ENCODE measurements around the gene FILIP1.

FILIP1 gene

DNA sequence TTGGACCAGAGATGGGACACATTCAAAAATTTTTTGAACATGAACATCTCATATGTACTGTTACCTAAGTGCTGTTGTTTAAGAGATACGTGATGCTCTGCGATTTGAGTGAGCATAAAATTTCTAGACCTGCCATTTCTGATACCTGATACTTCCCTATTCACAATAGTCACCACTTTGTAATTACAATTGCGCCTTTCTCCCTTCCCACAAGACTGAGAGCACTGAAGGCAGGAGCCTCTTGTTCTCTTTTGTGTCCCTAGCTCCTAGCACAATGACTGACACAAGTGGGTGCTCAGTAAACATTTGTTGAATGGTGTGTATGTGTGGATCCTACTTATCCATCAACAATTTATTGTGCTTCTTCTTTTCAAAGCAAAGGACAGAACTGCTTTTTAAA, 116.2 kb downstream of the FILIP1 start:
- DNase-seq: no peak

DNA sequence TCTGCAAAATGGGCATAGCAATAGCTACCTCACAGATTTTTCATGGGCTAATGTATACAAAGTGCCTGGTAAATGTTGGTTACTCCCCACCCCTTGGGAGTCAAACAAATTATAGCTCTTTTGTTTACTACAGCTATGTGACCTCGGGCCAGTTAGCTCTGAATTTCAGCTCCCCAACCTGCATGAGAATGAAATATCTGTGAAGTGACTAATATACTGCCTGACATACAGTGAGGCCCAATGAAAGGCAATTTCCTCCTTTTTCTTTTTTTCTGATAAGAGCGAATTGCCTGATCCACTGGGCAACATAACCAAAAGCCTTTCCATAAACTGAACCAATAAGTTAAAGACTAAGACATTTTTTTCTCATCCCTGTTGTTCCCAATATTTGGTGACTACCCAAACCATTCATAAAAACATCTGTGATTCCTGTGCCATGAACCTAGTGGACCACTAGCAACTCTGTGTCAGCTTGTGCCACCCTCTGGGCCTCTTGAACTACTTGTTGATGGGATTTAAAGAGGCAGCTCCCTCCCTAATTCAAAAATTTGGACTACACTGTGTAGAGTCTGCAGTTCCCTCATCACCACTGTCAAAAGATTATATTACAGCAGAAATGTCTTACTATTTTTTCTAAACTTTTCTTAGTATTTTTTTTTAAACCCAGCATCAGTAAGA, 117.1 kb downstream of the FILIP1 start:
- DNase-seq: no peak

DNA sequence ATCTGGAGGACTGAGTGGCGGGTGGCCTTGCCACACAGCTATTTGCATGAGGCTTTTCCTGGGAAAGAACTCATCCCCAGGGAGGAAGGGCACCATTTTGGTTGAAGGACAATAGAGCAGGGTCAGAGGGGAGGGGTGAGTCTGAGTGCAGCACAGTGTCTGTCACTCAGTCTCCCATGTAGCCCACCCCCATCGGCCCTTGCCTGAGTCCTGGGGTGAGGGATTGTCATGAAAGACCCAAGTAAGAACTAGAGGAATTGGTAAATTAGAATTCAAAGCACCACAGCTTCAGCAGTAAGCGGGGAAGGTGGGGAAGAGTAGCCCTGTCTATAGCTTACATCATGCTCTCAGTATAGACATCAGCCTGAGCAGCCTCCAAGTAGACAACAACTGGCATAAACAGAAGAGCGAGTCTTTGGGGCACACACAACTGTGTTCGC, 118.6 kb downstream of the FILIP1 start:
- no peak for DNase-seq

DNA sequence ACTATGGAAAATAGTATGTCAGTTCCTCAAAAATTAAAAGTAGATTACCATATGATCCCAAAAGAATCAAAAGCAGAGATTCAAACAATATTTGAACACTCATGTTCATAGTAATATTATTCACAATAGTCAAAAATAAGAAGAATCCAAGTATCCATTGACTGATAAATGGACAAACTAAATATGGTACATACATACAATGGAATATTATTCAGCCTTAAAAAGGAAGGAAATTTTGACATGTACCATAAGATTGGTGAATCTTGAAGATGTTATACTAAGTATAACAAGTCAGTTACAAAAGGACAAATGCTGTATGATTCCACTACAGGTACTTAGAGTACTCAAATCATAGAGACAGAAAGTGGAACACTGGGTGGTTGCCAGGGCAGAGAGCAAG, 120.7 kb downstream of the FILIP1 start:
- DNase-seq: no peak

DNA sequence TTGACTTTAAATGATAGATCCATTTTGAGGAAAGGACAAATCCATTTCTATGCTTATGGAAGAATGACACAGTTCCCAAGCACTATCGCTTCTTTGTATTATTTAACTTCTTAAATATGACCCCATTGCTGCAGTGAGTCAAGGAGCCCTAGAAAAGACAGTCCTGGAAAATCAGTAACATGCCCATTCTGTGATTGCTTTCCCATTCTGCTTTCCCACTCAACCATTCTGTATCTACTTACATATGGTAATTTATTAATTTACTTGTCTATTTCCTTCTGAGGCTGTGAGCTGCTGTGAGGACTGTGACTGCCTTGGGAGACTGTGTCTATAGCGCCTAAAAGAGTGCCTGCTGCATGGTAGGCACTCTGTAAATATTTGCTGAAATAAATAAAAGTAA, 123.6 kb downstream of the FILIP1 start:
- DNase-seq: no peak

DNA sequence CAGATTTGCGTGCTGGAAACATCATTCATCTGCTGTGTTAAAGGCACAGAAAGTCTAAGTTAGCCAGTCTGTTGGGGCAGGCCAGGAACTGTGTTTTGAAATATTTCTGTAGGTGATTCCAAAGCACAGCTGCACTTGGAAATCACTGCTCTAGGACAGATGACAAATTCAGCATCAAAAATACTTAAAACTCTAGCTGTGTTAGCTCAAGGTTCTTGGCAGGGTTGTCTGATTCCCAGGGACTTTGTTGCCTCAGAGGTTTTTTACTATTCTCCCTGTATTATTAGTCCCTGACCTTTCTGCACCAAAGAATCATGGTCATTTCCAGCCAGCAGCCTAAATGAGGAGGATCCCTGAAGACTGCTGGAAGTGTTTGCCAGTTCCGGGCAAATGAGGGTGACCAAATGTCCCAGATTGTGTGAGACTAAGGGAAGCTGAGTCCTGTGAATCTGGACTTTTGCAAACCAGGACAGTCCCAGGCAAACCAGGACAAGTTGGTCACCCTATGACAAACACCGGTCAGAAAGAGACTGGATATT, 124.7 kb downstream of the FILIP1 start:
- no peak for DNase-seq

DNA sequence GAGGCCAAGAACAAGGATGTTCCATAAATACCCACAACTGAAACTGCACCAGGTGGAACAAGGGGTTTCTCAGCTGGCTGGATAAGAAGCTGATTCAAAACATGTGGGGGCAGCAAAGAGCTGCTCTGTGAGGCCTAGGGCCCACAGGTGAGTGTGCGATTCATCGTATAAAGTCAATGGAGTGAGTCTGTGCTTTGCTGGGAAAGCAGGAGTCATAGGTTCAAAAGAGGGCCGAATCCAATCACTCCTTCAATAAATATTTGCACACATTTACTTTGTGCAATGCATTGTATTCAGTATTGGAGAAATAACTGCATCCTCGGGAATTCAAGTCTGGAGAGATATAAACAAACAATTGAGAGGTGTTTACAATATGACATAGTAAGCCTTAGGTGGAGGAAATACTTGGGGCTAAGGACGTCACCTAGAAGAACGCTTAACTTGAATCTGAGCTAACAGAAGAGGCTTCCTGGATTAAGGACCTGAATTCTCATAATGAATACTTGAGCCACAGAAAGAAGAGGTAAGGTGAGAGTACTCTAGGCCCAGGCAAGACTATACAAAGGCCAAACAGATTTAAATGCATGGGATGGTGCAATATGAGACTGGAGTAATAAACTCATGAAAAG, 125.3 kb downstream of the FILIP1 start:
- no peak for DNase-seq

DNA sequence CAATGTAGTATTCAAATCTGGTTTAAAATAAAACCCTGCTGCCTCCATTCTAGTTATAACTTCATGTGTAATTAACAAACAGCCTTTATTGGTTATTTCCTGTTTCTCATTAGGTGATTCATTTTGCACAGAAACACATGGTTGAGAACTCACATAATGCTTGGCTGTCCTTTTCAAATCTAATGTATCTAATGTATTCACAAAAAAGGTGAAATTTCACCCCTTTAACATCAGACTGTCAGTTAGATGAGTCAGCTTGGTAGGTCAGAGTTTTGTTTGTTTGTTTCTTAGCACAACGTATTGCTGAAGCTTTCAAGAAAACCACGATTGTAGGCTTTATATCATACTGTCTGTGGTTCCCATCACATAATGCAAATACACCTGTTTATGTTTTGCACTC, 130.3 kb downstream of the FILIP1 start:
- DNase-seq: no peak

DNA sequence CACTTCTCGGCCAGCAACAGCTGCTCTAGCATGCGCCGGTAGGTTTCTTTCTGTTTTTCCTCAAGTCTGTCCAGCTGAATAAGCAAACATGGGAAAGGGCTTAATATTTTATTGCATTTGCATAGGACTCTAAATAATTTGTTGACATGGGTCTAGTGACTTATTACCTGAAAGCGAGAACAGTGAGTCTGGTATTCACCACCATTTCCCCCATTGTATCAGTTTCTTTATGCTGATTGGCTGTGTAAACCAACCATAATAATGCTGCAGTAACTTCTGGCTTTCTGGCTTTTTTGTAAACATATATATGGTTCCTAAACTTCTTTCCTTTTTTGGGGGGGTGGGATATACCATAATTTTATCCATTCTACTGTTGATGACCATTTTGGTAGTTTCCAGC, 140.0 kb downstream of the FILIP1 start:
- no peak for DNase-seq

DNA sequence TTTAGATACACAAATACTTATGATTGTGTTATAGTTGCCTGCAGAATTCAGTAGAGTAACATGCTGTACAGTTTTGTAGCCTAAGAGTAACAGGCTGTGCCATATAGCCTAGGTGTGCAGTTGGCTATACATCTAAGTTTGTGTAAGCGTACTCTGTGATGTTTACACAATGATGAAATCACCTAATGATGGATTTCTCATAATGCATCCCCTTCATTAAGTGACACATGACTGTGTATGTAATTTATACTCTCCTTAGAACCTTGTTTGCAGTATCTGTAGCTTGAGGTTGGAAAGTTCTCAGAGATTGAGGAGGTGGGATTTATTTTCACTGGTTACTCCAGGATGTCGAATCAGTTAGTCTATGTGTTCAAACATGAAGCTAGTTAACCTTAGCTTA, 142.0 kb downstream of the FILIP1 start:
- no peak for DNase-seq

DNA sequence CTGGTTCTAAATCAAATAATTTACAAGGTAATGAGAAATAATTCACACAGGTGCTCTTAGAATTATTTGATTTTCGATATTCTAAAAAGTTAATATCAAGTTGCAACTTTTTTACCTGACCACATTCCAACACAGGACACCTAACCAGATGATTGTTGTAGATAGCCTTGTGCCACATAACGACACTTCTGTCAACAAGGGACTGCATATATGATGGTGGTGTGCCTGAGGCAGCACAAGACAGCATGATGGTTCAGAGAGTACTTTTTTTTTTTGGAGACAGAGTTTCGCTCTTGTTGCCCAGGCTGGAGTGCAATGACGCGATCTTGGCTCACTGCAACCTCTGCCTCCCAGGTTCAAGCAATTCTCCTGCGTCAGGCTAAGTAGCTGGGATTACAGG, 142.8 kb downstream of the FILIP1 start:
- DNase-seq: no peak

DNA sequence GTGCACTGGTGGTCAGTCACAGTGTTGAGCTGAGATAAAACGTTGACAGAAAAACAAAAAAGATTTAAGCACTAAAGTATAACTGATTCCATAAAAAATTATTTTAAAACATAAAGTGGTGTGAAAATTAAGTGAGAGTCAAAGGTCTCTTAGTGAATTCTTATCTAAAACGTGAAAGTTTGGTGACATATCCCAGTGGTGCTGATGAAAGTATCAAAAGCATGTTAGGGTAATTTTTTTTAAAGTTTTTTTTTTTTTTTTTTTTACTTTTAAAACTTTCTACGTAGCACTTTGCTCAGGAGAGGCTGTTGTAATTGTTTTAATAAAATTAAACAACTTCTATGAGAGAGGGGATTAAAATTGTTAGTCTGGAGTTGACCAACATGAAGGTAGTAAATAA, 143.4 kb downstream of the FILIP1 start:
- DNase-seq: no peak

DNA sequence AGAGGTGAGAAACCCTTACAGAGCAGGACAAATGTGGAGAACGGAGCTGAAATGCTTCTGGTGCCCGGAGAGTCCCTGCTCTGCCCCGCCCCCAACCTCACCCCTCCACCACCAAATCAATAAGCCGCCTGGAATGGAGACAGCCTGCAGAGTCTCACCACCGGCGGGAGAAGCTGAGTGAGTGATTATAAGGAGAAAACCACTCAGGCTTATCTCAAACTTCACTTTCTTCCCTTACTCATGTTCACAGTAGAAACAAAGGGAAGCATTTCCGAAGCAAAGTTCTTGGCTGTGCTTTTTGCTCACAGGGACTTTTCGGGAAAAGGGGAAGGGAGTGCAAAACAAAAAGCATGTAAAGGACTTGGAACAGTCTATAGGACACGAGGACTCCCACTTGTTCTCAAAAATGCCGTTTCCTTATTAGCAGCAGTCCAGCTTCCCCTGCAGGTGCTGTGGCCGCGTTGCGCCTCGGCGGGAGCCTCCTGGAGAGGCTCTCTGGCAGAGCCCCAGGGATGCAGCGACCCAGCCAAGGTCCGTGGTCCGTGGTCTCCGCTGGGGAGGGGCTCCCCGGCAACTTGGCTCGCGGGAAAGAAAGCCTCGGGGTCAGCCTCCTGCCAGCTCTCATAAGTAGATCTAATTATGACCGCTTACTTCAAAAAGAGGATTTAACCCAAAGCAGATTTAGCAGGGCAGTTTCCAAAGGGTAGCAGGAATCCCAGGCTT, 144.2 kb downstream of the FILIP1 start:
- no peak for DNase-seq

DNA sequence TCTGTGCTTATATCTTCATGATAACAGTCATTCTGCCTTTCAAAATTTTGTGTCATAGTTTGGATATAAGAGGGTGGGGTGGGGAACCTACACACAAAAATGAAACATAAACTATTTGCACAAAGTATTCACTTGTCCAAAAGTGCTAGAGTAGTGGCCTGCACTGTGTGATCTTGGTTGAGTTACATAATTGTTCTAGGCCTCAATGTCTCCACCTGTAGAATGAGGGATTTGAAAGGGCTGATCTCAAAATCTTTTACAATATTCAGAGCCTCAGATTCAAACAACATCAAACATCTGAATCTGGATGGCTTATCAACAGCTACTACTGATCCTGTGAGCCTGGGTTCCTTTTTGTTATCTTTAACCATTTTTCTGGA, 144.7 kb downstream of the FILIP1 start:
- no peak for DNase-seq

DNA sequence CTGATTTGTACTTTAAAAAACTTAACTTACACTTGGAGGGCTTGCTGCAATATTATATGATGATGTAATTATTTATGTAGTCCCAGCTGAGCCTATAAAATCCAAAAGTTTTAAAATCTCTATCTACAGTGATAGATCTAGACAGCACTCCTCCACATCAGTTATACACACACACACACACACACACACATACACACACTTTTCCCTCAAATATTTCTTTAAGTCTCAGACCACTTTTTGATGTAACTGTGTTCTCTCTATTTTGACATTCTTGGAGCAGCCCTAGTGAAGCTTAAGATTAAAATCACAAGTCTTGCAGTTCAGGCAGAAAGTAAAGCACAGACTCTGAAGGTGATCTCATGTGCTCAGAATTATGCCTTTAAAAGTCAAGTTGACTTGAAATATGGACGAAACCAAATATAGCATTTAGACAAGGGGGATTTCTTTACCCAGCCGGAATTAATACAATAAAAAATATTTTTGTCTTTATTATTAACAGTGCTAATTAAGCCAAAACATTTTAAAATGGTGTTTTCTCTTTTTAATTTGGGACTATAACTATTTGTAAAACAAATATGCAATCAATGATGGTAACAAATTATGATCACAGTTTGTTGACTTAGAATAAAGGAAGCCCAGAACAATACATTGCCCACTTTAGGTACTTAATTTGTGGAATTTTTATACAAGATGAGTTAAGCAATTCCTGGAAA, 145.5 kb downstream of the FILIP1 start:
- no peak for DNase-seq

DNA sequence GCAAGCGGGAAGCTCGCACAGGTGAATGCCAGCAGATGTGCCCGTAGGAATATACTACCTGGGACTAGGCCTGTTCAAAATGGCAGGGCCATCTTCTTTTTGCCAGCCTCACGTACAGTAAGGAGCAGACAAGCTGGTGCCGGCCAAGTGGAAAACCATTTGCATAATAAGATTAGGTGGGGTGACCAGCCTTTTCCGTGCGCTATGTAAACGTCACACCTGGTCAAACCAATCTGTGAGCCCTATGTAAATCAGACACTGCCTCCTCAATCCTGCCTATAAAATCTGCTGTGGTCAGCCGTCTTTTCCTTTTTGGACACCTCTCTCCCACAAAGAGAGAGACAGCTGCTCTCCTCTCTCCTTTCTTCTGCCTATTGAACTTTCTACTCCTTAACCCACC, 148.2 kb downstream of the FILIP1 start:
- DNase-seq: no peak

DNA sequence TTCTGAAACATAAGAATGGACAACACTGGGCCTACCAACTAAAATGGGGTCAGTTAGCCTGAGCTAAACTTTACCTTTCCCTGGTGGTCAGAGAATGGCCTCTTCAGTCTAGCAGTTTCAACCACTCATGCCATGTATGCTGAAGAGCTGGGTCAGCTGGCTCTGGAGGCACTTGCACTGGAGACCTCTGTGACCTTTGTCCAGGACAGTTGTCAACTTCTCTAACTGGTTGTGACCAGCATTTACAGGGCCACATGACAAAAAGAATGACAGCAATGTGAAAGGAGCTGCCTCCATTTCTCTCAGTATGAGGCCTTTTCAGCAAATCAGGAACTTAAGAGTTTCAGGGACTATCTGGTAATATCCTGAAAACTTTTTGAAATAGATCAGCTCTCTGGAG, 149.1 kb downstream of the FILIP1 start:
- no peak for DNase-seq

DNA sequence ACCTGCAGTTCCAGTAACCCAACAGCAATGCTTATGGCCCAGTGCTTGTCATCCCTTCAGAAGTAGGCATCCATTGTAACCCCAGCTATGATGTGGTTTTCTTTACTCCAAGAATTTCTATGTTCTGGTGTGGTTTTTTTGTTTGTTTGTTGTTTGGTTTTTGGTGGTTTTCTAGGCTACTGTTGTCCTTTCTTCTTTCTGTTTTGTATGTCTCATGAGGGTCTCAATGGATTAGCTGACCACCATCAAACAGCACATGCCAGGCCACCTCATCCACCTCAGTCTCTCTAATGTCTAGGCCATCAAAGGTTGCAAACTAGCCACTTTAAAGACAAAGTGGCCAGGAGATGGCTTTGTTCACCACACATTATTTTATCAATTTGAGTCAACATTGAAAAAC, 149.6 kb downstream of the FILIP1 start:
- DNase-seq: no peak

DNA sequence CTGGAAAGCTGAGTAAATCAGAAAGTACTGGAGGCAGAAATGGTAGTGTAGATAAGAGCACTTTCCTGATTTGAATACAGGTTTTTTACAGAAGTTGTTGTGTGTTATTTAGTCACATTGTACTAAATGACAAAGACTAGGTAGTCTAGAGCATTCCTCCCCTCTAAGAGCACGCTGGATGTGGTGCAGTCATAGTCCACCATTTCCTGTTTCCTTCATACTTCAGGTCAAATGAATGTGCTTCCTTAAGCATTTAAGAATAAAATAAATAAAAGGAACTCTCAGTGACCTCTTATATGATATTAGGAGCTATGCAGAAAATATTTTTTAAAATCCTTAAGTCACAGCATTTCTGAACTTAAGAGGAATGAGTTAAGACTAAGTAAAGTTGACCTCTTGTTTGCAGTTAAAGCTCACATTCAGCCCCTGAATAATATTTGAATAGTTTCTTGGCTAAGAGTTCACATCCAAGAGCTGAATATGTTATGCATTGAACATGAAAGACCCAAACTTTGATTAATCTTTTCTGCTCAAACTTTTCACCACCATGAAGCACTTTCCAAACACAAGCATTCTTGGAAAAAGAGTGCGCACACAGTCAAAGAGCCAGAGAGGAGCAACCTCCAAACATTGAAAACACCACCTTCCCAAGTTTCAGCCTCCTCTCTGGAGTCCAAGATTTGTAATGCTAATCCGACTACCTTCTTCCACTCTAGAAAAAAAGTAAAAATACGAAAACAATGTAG, 155.6 kb downstream of the FILIP1 start:
- no peak for DNase-seq

DNA sequence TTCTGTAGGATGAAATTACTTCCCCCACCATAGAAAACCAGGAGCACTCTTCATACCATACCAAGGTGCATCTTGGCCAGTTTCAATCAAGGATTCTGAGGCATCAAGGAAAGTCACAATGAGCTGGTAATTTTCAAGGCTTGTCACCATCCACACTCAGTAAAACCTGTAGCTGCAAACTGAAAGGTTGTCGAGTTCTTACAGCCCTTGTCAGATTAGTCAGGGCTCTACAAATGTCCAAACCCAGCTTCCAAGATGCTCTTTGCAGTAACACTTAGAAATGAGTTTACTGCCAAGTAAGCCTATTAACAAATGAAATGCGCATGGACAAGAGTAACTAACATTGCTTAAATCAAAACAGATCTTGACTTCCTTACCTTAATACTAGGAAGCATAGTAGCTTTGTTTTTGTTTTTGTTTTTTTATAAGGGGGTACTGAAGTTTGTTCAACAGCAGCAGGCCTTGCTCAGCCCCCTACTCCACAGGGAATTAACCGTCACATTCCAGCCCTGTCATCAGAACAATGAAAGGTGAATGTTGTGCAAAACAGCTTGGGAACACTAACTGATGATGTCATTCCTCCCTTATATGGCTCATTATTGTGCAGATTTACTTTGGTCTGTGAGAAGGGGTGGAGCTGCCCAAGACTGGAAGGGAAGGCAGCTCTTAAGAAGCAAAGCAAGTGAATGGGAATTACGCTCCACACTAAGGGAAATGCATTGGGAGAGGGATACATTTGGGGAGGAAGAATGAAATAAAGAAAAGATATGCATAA, 159.1 kb downstream of the FILIP1 start:
- no peak for DNase-seq

DNA sequence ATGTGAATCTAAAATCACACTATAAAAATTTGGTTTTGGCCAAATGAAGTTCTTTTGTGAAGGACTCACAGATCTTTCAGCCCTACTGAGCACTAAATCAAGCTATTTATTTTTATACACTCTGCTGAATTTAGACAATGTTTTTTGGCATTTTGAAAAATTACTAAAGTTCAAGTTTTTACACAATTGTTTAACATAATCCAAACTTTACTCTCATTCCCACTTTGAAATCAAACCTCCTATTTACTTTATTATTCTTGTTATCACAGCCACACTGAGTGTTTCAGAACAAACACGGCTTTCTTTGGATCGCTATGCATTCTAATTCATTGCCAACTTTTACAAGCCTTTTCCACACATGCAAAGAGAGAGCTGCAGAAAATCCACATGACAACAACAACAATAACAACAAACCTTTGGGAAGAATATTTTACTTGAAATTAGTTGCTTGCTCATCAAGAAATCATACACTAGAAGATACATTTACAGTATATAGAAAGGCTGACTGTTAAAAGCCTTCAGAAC, 159.9 kb downstream of the FILIP1 start:
- DNase-seq: no peak

DNA sequence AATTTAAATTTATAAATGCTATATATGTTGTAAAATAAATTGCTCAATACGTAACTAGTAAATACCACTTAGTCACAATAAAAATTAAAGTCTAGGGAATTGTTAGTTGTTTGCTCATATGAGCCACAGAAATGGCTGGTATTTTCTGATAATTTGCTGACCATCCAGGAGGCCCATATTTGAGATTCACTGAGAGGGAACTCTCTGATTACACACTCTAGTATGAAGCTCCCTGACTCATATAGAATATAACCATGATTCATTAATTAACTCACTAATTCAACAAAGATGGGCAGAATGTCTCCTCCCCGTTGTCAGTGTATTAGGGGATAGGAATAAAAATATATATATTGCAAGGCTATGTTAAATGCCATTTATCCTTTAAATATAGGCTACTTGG, 162.4 kb downstream of the FILIP1 start:
- no peak for DNase-seq

Data from CD4-positive, alpha-beta T cell treated with Interleukin-6 for 4 hours (primary cell).